HG03103 (cell line): Measurements from ENCODE around the gene KLHL1.
A peak's percentile ranks its signal among the peaks of the same experiment; 100 is the strongest.
"Not testable (repeated sequence)": the region's sequence is repeated elsewhere in the genome, so short reads cannot be mapped to it uniquely, and the experiment has no call there.

Source experiments
- ATAC-seq: cut with Tn5 transposase; IDR thresholded peaks from one replicate; pipeline ENCODE4 v1.9.1; 2021; ENCODE audit warnings: low read depth; ENCODE audit not compliant: unreplicated experiment

The KLHL1 gene

GRCh38 chr13:70108356-70109105, at the start of gene KLHL1:
TSS of gene KLHL1 (minus strand) at chr13:70108452. CDS start at chr13:70107699, 753 bp downstream.
- ATAC-seq: no peak

DNA sequence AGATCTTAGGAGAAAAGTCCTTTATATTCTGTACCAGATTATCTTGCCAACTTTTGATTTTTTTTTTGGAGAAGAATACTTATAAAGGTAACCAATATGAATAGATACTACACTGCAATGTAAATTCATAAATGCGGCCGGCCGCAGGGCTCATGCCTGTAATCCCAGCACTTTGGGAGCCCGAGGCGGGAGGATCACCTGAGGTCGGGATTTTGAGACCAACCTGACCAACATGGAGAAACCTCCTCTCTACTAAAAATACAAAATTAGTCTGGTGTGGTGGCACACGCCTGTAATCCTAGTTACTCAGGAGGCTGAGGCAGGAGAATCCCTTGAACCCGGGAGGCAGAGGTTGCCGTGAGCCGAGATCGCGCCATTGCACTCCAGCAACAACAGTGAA, 34.4 kb upstream of the KLHL1 start:
- ATAC-seq: not testable (repeated sequence)

GRCh38 chr13:70128098-70128497, 19.8 kb upstream of the KLHL1 start:
- no peak for ATAC-seq

DNA sequence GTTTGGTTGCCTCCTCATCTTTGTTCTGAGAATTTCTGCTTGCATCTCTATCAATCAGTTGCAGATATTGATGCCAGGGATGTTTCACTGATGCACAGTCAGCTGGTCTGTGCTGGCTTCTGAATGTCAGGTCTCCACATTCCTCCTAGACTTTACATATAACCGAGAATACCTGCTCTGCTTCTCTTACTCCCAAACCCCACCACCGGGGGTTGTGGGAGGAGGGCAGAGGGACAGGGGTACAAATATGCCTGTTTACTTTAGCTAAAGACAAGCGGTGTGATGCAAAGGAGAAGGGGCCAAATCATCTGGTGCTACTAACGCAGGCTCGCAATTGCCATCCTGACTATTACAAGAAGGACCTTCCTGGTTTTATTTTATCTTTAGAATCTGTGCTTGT, 17.4 kb upstream of the KLHL1 start:
- ATAC-seq: no peak

GRCh38 chr13:70117338-70117905, 9.2 kb upstream of the KLHL1 start:
- no peak for ATAC-seq

DNA sequence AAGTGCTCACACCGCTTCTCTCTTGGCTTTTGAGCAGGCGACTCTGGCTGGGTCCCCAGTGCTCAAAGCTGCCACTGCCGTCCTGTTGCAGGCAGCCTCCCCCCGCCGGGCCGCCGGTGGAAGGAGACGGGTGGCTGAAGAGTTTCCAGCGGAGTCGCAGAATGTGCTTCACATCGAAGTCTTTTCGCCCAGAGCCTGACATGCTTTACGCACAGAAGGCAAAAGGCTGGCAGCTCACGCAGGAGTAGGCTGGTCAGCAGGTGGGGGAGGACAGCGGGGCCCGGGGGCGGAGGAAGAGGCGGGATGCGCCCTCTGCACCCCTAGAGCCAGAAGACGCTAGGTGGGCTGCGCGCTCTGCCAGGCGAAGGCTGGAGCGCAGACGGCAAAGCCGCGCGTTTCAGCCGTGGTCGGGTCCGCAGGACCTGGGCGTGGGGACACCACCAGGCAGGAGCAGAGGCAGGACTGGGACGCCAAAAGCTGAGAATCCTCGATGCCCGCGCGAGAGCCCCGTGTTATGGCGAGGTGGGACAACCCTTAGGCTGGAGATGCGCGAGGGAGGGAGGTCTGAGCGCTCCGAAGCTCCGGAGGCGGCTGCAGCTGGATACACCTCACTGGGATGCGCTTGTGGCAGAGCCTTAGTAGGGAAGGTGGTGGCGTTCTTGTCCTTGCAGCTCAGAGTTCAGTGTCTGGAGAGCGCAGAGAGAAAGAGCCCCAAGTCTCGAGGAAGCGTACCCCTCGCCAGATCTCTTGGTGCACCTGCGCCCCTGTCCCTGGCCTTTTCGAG, 562 bp downstream of the KLHL1 start, which contains the start of gene ATXN8OS:
Gene ATXN8OS, plus strand, starts transcription at position 329 of the 784 bp plus-strand sequence.
- no peak for ATAC-seq

DNA sequence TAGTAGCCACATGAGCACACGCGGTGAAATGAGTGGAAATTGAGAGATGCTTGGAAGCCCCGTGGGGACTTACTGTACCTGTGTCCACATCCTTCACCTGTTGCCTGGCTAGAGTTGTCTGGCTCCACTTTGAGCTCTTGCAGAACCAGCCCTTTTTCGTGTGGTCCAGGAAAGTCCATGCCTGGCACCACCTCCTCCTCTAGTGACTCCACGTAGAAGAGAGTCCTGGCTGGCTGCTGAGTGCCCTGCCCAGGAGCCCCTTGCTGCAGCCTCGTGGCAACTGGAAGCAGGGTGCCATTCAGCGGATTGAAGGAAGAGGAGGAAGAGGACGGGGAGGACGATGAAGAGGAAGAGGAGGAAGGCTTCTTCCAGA, 1.1 kb downstream of the KLHL1 start:
- no peak for ATAC-seq

GRCh38 chr13:70104481-70104880, 3.8 kb downstream of the KLHL1 start:
- no peak for ATAC-seq

DNA sequence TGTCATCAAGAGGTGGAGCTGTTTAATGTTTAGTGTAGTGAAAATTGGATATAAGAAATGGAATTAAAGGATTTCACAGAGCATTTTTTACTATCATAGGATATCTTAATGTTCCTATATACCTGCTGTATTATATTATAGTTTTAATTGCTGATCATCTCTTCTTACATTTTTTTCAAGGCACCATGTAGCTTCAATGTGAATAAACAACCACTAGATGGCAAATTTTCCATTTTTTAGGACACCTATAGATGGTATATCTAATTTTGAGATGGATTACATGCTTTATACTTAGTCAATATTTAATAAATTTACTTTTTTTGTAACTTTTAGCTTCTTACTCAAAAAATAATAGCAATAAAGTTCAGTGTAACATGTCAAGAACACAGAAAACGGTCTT, 9.6 kb downstream of the KLHL1 start:
- ATAC-seq: no peak

GRCh38 chr13:70090036-70090723, 18.1 kb downstream of the KLHL1 start:
- ATAC-seq: no peak

DNA sequence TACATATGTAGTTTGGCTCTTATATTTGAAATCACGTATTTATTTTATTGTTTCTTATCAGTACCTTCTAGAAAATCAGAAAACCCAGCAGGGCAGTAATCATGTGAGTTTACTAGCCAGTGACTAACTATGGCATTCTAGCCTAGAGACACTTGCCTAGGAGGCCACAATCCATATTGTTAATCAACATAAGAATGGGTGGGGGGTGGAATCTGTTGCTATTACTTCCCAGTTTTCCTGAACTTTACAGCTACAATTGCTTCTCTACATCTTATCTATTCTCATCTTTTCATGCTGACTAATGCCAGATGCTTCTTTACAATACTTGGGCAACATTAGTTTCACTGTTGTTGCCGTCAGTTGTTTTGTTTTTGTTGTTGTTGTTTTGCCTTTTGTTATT, 19.3 kb downstream of the KLHL1 start:
- ATAC-seq: no peak

- ATAC-seq: no peak
Measured at GRCh38 chr13:70087247-70087646, 21.0 kb downstream of the KLHL1 start.

GRCh38 chr13:70080012-70080411, 28.2 kb downstream of the KLHL1 start:
- ATAC-seq: no peak

DNA sequence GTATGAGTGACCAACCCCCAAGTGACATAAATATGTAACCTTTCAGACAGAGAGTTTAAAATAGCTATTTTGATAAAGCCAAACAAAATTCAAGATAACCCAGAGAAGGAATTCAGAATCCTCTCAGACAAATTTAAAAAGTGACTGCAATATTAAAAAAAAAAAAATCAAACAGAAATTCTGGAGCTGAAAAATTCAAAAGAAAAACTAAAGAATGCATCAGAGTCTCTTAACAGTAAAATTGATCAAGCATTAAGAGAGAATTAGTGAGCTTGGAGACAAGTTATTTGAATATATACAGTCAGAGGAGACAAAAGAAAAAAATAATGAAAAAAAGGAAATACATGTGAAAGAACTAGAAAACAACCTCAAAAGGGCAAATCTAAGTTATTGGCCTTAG, 53.7 kb downstream of the KLHL1 start:
- ATAC-seq: no peak

DNA sequence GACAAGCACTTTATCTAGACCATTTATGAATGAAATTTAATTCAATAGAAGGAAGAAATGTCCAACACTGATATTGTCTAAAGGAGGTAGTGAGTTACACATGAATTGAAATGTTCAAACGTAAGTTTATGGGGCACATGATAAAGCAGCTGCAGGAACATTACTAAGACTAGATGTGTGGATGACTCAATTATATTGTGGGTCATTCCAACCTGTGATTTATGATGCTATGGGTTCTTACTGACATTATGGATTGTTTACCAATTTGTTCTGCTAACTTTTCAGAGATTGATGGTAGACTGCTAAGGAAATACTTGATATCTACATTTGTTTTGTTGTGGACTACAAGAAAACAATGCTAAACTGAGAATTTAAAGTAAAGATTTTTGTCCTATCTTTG, 56.7 kb downstream of the KLHL1 start:
- no peak for ATAC-seq

- peak; percentile 46 for ATAC-seq
Measured at GRCh38 chr13:70043685-70044084, 64.6 kb downstream of the KLHL1 start.

DNA sequence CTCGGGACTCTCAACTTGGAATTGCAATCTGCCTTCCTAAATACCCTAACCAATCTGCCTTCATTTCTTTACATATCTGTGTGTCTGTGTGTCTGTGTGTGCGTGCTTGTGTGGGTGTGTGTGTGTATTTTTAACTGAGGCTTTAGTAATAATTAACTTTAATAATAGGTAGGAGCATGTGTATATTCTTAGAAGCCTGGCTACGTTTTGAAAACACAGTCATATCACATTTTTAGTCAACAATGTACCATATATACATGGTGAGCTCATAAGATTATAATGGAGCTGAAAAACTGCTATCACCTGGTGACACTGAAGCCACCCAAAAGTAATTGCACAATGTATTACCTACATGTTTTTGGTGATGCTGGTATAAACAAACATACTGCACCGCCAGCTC, 66.1 kb downstream of the KLHL1 start:
- no peak for ATAC-seq

DNA sequence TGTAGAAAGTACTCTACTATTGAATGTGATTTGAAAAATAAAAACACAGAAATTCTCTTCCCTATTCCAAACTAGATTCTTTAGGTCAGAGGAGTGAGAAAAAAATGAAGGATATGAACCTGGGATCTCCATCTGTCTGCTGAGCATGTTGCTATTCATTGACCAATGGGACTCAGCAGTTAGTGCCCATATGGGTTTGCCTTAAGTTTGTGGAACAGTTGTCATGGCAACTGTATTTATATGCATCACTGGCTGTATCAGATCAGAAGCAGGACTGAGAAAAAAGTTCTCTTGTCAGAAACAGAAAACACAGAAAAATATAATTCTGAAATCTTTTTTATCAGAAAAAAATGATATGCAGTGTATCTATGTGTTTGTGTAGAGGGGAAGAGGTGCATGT, 74.0 kb downstream of the KLHL1 start:
- ATAC-seq: no peak

DNA sequence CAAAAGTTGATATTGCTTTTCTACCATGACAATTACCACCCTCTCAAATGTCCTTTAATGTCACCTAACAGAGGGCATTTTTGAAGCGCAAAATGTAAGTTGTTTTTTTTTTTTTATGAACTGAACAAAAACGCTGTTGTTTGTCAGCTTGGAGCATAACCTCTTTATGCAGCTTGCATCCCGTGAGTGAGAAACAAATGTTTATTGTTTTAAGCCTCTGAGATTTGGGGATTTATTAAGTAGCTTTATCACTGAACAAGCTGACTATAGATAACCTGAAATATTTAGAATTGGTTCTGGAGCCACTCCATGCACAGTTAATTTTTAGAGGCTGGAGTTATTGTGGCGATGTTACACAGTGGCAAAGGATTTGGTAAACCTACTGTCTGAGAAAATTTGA, 80.7 kb downstream of the KLHL1 start:
- ATAC-seq: no peak

DNA sequence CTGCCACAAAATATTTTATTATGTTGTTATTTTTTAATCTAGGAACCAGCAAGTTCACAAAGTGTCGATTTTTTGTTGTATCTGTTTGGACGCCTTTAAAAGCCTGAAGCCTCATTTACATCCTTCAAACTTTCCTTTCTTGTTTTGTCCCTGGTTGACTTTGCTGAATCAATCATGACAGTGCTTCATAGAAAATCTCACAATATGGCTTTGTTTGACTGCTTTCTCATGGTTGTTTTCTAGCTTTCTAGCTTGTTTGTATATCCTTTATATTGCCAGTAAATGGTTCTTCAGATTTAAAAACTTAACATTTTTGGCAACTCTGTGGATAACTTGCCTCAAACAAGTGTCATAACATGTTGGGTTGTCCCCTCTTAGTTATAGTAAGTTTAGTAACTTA, 84.7 kb downstream of the KLHL1 start:
- no peak for ATAC-seq

GRCh38 chr13:70022646-70023045, 85.6 kb downstream of the KLHL1 start:
- ATAC-seq: no peak
